Fibroblast of skin of back (primary cell): ENCODE data around the gene ATIC.

Experiments used
- DNase-seq: peaks from one replicate; pipeline ENCODE4 v3.0.0-alpha.2; 2013

ATIC gene

DNA sequence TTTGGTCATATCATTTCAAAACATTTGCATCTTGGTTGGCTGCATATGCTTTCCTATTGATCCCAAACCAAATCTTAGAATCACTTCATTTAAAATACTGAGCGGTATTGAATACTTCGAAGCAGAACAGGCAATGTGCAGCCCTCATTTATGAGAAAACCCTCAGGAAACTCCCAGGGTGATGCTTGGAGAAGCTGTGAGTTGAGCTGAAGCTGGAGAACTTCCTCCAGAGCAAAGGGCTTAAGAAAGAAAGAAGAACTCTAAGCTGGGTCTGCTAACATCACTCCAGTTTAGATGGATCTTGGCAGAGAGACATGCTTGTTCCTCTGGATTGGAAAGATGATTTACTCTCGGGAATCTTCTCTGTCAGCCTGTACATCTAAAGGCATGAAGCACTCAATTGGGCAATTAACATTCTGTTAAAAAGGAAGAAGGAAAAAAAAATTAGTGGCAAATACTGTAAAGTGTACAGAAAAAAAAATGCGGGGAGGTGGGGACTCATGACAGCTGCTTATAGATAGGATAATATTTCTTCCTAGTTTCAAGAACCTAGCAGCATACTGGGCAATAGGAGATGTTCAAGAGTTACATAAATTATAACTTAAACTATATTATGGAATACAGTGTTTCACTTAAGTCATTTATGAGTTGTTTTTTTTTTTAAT is 49.5 kb downstream of the ATIC start:
- no peak for DNase-seq

DNA sequence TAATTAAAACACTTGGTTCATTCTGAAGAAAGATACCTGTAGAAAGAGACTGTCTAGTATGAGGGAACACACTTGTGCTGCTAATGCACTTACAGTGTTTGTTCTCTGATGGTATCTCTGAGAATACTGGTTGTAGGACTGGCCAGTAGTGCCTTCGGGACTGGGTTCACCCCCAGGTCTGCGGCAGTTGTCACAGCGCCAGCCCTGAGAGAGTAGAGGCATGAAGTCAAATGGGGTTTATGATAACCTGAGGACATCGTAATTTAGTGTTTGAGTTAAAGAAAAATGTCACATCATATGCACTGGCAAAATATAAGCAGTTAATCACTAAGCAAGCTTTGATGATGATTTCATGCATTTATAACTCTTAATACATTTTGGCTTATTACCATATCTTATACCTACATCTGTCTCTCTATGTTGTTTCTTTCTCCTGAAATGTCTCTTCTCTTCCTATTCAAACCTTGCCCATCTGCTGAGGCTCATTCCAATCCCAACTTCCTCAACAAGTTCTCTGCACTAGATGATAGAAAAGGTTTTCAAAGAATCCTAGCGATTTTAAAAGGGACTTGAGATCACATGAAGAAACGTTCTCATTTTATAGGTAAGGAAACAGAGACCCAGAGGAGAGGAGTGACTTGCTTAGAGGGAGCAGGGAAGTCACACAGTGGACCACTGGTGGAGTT is 50.2 kb downstream of the ATIC start:
- DNase-seq: peak; percentile 42

DNA sequence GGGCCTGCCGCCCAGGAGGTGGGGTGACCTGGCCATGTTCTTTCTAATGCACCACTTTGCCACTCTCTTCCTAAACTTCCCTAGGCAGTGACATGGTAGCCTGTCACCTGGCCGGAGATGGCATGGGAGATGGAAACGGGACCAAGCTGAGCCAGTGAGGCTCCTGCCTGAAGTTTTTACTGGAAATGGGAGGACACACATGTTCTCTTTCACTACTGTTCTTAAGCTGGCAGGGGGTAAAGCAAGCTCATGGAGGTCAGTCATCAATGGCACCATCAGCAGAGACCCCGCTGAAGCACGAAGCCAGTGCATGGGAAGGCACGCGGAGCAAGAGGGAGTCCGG is 50.7 kb downstream of the ATIC start:
- no peak for DNase-seq

- no peak for DNase-seq
Measured at GRCh38 chr2:215363039-215363438, 51.2 kb downstream of the ATIC start.

- peak; percentile 46 for DNase-seq
Measured at GRCh38 chr2:215363461-215364156, 51.8 kb downstream of the ATIC start.

DNA sequence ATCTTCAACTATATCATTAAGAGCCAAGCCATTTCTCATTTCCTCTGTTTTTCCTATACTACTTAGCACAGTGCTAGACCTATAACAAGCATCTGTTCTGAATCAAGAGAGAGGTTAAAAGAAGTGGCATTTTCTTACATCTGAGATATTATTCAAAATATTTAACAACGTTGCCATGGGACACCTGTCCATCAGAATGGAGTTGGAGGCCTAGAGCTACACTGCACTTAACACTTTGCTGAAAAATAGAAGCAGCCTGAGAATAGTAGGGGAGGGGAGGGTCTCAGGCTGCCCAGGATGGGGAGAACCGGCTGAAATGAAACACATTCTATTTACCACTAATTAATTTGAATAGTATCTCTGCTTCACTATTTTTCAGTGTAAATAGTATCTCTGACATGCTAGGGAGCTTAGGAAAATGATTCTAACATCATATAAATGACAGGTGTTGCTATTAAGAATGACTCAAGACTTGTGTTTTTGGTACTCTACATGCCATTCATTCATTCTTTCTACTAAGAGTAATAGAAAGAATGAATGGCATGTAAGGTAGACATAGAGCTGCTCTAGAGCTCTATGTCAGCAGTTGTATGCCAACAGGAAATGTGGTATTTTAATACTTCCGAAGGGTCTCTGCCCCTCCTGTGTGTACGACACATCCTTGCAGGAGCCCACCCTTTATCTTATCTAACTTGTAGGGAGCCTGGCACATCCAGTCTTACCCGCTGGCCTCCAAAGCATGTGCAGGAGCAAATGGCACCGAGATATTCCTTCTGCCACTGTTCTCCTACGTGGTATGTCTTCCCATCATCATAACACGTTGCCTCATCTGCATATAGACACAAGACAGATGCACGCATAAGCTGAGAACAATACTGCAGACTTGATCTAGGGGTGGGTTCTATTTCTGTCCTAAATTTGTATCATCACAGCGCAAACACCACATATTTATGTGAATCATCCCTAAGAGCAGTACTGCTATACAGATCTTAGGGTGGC is 52.6 kb downstream of the ATIC start:
- no peak for DNase-seq

- no peak for DNase-seq
Measured at GRCh38 chr2:215365184-215365658, 53.4 kb downstream of the ATIC start.

- DNase-seq: peak; percentile 5
Measured at GRCh38 chr2:215366440-215367032, 54.7 kb downstream of the ATIC start.

GRCh38 chr2:215367662-215368492 is 56.0 kb downstream of the ATIC start:
- DNase-seq: peak; percentile 62

GRCh38 chr2:215368493-215368809 is 56.6 kb downstream of the ATIC start:
- peak; percentile 1 for DNase-seq

GRCh38 chr2:215369181-215369760 is 57.4 kb downstream of the ATIC start:
- DNase-seq: peak; percentile 53

DNA sequence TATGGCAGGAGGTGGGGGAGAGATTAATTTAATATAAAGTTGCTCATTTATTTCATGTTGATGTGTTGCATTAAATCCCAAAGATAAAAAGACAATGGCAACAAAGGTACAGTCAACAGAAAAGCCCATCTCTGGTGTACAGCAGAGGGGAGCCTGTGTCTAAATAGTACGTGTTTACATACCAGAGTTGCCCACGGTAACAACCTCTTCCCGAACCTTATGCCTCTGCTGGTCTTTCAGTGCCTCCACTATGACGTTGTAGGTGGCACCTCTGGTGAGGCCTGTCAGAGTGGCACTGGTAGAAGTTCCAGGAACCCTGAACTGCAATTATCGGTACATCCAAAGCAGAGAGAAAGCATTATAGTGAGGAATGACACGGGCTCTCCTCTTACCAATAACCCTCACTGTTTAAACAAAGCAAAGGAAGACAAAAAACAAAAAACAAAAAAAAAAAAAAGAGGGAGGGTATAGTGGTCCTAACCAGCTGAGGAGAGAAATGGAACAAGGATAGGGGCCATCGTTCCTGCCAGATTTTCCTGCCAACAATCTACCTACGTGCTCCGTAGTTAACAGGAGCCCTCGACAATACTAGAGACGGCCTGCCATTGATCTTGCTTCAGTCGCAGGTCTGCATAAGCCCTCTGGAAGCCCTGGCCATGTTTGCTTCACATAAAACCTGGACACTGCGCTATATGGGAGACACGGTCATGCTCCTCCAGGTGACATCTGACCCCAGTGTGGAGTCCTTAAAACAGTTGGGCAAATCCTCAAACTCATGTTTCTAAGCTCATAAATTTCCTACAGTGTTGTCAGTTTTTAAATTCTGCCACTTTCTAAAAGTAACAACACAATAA is 58.5 kb downstream of the ATIC start:
- no peak for DNase-seq

- DNase-seq: no peak
Measured at GRCh38 chr2:215371915-215372897, 60.3 kb downstream of the ATIC start.

- no peak for DNase-seq
Measured at GRCh38 chr2:215372968-215373649, 61.2 kb downstream of the ATIC start.

DNA sequence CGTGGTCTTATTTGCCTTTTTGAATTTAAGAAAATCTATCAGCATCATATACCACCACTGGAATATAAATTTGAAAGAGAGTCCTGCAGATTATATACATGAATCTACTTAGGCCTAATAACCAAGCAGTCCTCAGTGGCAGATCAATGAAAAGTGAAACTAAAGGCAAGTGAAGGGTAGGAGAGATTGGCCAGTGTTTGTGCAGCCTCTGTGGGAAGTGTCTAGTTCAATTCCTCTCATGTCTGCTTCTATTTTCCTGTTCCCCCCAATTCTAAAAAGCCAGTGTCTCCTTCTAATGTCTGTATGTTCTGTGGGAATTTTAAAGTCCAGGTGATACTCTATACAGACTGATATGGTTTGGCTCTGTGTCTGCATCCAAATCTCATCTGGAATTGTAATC is 62.1 kb downstream of the ATIC start:
- DNase-seq: no peak

DNA sequence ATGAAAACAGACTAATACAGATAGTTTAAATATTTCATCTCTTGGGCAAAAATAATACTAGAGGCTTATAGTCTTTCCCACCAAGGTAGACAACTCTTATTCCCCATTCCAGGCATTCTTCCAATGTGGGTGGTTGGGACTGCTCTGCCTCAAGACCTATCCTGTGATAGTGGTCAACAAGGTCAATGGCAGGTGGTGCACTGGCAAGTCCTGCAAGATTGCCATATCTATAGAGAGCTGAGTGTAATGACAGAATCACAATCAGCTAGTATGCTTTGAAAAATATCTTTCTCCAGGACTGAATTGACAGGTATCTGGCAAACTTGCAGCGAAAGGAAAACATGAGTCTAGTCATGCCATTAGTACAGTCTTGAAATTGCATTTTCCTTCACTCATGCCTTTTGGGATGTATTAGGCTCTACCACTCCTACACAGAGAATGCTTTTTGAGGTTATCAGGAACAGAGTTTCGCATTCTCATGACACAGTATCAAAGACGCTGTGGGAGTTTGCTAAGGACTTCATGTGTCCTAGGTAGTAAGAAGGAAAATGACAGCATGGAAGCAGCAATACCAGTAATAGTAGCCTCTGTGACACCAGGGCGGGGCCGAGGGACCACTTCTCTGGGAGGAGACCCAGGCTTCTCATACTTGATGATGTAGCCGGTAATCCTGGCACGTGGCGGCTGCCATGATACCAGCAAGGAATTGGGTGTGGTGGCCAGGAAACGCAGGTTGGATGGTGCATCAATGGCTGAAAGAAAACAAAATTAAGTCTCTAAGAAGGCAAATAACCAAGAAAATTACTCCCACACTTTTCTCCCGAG is 63.0 kb downstream of the ATIC start:
- no peak for DNase-seq

DNA sequence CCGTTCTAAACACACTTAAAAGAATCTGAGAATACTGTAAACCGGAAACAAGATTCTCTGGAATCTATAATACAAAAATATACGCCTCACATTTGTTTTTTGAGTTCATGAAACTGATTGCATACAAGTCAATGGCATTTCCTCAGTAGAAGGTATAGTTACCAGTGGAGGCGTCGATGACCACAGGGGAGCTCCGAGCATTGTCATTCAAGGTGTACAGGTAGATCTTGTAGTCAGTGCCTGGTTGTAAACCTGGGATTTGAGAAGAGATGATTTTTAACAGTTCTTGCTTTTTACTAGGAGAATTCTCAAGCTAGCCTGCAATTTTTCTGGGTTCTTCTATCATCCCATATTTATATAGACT is 63.6 kb downstream of the ATIC start:
- DNase-seq: no peak
